Colonic mucosa (tissue), 4 donors: ENCODE measurements around the gene TRIM9. TPM values are rescaled to one million over a fixed set of nuclear protein-coding genes. Genes with fewer than 3 reads are reported as not detected.

ENCODE experiments used
- DNase-seq: peaks from one replicate; pipeline ENCODE4 v3.0.0-alpha.2; 2020
- H3K27ac ChIP-seq: fragments of 200-600 bp; one replicate; pipeline ENCODE4 v1.8.0; 2021
- H3K27me3 ChIP-seq: fragments of 200-600 bp; one replicate; pipeline ENCODE4 v1.8.0; 2021
- H3K36me3 ChIP-seq: fragments of 200-600 bp; one replicate; pipeline ENCODE4 v1.8.0; 2021
- H3K4me1 ChIP-seq: fragments of 200-600 bp; one replicate; pipeline ENCODE4 v1.8.0; 2021; ENCODE audit warnings: mild to moderate bottlenecking
- H3K4me3 ChIP-seq: fragments of 200-600 bp; one replicate; pipeline ENCODE4 v1.8.0; 2021
- H3K9ac ChIP-seq, 2 donors: one replicate each; pipeline ENCODE4 v1.7.0; 2013; ENCODE audit warnings: control low read depth in 2 of 2, low read depth in 2 of 2, low read length in 2 of 2
- H3K9me3 ChIP-seq: fragments of 200-600 bp; one replicate; pipeline ENCODE4 v1.8.0; 2021
- CTCF ChIP-seq: fragments of 200-600 bp; IDR thresholded peaks from one replicate; pipeline ENCODE4 v1.8.0; 2022; ENCODE audit warnings: antibody characterized with exemption, mild to moderate bottlenecking
- intact Hi-C: fragments of 100-400 bp; cut with DNase I; formaldehyde crosslinking; loops from one replicate; pipeline ENCODE4 v1.14.1; 2022
- total RNA-seq, 2 donors: library from RNA; stranded (reverse); fragmentation: NEBNext Ultra II Directional in 1 of 2; extraction: Animal tissue kit (Norgen Biotek cat#: 25700) in 1 of 2; gene quantifications; one replicate each; pipeline ENCODE4 v1.2.1, GENCODE V29; 2021
- donor health status: healthy.
- donor health status: DM: no; HTN: no; CAD: no.
- donor health status: DM: no; HTN: no; CAD: no.

Gene TRIM9
- total RNA-seq, 2 donors from 2014 or later, result 0.49 to 0.66 TPM

DNA sequence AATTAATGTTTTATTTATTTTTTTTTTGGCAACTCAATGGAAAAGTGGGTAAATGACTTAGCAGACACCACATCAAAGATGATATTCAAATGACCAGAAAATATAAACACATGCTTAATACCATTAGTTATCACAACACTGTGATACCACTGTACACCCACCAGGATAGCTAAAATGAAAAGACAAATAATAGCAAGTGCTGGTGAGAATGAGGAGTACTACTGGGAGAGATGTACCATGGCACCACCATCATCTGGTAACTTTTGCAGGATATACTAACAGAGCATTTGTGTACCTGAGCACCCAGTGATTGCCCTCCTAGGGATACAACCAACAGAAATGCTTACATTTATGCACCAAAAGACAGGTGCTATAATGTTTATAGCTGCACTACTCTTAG, 21.9 kb downstream of the TRIM9 start:
- H3K27me3 ChIP-seq, result no peaks in the 10 kb centered on the region
- no peaks in the 10 kb centered on the region for H3K9me3 ChIP-seq
- intact Hi-C loops, result no loop called here
- H3K4me1 ChIP-seq, result no peaks in the 10 kb centered on the region
- H3K36me3 ChIP-seq, result no peaks in the 10 kb centered on the region
- no peak overlapping the region for H3K9ac ChIP-seq
- H3K27ac ChIP-seq, result no peak overlapping the region
- TF ChIP-seq CTCF, result no peak
- DNase-seq, result no peak
- no peak overlapping the region for H3K4me3 ChIP-seq

- no peaks in the 10 kb centered on the region for H3K9me3 ChIP-seq
- no peaks in the 10 kb centered on the region for H3K36me3 ChIP-seq
- H3K4me3 ChIP-seq, result no peak overlapping the region
- H3K27ac ChIP-seq, result no peak overlapping the region
- no peaks in the 10 kb centered on the region for H3K27me3 ChIP-seq
- no peak overlapping the region for H3K9ac ChIP-seq
- TF ChIP-seq CTCF, result no peak
- DNase-seq, result no peak
- intact Hi-C loops, result no loop called here
- no peaks in the 10 kb centered on the region for H3K4me1 ChIP-seq
These were observed 23.0 kb downstream of the TRIM9 start for GRCh38 chr14:51071857-51072256.

DNA sequence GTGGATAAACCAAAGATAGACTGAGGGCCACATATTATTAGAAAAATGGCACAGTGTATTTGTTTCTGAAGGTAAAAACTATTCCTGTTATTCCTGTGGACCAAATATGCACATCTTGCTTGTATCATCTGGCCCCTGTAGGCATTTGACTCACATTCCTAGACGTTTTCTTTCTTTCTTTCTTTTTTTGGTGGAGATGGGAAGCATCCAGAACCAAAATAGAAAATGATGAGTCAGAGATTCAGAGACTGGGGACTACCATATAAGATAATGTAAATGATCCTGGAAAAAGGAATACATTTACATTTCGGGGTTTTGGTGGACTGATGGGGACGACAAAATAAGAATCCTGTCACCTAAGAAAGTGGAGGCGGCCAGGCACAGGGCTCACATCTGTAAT, 24.2 kb downstream of the TRIM9 start:
- no peak overlapping the region for H3K9ac ChIP-seq
- TF ChIP-seq CTCF, result no peak
- no peaks in the 10 kb centered on the region for H3K9me3 ChIP-seq
- no peaks in the 10 kb centered on the region for H3K36me3 ChIP-seq
- no peaks in the 10 kb centered on the region for H3K4me1 ChIP-seq
- intact Hi-C loops, result no loop called here
- no peak overlapping the region for H3K4me3 ChIP-seq
- no peak for DNase-seq
- H3K27ac ChIP-seq, result no peak overlapping the region
- H3K27me3 ChIP-seq, result no peaks in the 10 kb centered on the region

GRCh38 chr14:51069055-51069454, 25.9 kb downstream of the TRIM9 start:
- H3K27me3 ChIP-seq, result no peaks in the 10 kb centered on the region
- H3K27ac ChIP-seq, result no peak overlapping the region
- no peak for TF ChIP-seq CTCF
- intact Hi-C loops, result no loop called here
- no peaks in the 10 kb centered on the region for H3K4me1 ChIP-seq
- H3K9me3 ChIP-seq, result no peaks in the 10 kb centered on the region
- no peak for DNase-seq
- H3K36me3 ChIP-seq, result no peaks in the 10 kb centered on the region
- H3K4me3 ChIP-seq, result no peak overlapping the region
- H3K9ac ChIP-seq, result no peak overlapping the region

GRCh38 chr14:51068268-51068667, 26.6 kb downstream of the TRIM9 start:
- Histone ChIP-seq H3K4me3 (no peak overlapping the region), H3K9me3 (no peaks in the 10 kb centered on the region), H3K4me1 (no peaks in the 10 kb centered on the region), H3K36me3 (no peaks in the 10 kb centered on the region), H3K27me3 (no peaks in the 10 kb centered on the region), H3K27ac (no peak overlapping the region), H3K9ac (no peak overlapping the region)
- intact Hi-C loops, result no loop called here
- no peak for DNase-seq
- no peak for TF ChIP-seq CTCF

- Histone ChIP-seq H3K9me3 (no peaks in the 10 kb centered on the region), H3K27ac (no peak overlapping the region), H3K36me3 (no peaks in the 10 kb centered on the region), H3K4me1 (no peaks in the 10 kb centered on the region), H3K27me3 (no peaks in the 10 kb centered on the region), H3K9ac (no peak overlapping the region), H3K4me3 (no peak overlapping the region)
- DNase-seq, result no peak
- TF ChIP-seq CTCF, result no peak
- intact Hi-C loops, result no loop called here
These were observed 27.6 kb downstream of the TRIM9 start for GRCh38 chr14:51067295-51067694.
